ENCODE data around the gene DLX5. TPM values are rescaled to one million over a fixed set of nuclear protein-coding genes. Genes with fewer than 3 reads are reported as not detected.

DLX5 gene
- total and polyA plus RNA-seq, 2 of the 4 experiments (the other 2 are of a cell fraction), result not detected

DNA sequence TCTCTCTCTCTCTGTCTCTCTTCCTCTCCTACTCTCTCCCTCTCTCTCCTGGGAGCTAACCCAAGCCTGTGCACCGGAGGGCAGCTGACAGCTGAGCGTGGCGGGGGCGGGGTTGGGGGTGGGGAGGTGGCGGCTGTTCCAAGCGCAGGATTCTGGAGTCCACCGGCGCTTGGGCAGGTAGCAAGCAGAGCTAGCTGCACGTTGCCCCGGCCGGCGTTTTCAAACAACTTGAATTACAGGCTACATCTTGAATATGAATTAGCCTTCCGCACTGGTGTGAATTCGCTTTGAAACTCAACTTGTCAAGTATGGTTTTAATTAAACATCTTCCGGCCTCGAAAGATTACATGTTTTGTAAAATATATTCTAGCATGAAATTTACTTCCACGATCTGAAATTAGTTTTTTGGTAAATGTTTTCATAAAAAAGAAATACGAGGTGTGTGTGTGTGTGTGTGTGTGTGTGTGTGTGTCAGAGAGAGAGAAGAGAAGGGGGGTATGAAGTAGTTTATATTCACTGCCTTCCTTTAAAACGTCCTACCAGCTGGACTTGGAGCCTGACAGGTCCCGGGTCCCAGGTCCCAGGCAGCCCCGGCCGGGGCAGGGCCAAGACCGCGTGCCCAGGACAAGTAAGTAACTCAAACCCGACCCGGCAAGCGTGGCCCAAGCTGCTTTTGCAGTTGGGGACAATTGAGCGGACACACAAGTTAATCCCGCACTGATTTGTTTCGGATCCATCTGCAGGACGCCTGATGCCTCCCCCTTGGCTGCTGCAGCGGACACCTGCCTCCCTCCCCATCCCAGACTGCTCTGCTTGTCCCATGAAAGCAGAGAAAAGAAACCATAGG lies 28.3 kb downstream of the DLX5 start:
- CTCF ChIA-PET, result no interaction called here
- intact Hi-C loops (cut with micrococcal nuclease) (no loop called here), in situ Hi-C loops (cut with MboI; ENCODE audit: low sequenced_read_pairs) (no loop called here)

More for the DNA sequence above, 28.3 kb downstream of the DLX5 start:
- H4K5ac ChIP-seq (ENCODE audit: low read depth, low read length), result no peak overlapping the region
- no peak overlapping the region for H3K23ac ChIP-seq (ENCODE audit: low read depth, low read length)
- ATAC-seq (ENCODE audit: low read depth) (no peak), DNase-seq (no peak)
- no peak overlapping the region for H4K91ac ChIP-seq (ENCODE audit: insufficient read depth, low read depth, low read length)
- H2BK20ac ChIP-seq (ENCODE audit: low read depth, low read length), result no peak overlapping the region
- H3K36me3 ChIP-seq (ENCODE audit: control insufficient read depth, insufficient read depth, low read length), result no peaks in the 10 kb centered on the region
- H2AK9ac ChIP-seq (replicated peaks; ENCODE audit: low read depth, low read length, poor library complexity), result no peak overlapping the region
- no peak overlapping the region for H2AFZ ChIP-seq (replicated peaks; ENCODE audit: low read length, poor library complexity)
- no peak overlapping the region for H2BK15ac ChIP-seq (ENCODE audit: low read depth, low read length)
- H2AK5ac ChIP-seq (ENCODE audit: low read depth, low read length), result no peak overlapping the region
- no peak overlapping the region for H3K14ac ChIP-seq (replicated peaks; ENCODE audit: low read depth, low read length)
- TF ChIP-seq MAZ (IDR thresholded peaks at IDR 0.05; ENCODE audit: borderline replicate concordance, low read depth, low read length) (no peak), RAD21 (IDR thresholded peaks at IDR 0.05; ENCODE audit: low read length) (no peak), BHLHE40 (IDR thresholded peaks at IDR 0.05; ENCODE audit: low read depth, low read length) (no peak), MXI1 (IDR thresholded peaks at IDR 0.05; ENCODE audit: borderline replicate concordance, low read depth, low read length) (no peak), NFE2L2 (IDR thresholded peaks at IDR 0.05; ENCODE audit: low read depth, low read length) (no peak), POLR2A (IDR thresholded peaks at IDR 0.05; ENCODE audit: low read depth, low read length) (no peak), CTCF (conservative IDR thresholded peaks at IDR 0.05; ENCODE audit: low read depth, low read length) (no peak), USF2 (IDR thresholded peaks at IDR 0.05; ENCODE audit: low read depth, low read length) (no peak), RFX5 (IDR thresholded peaks at IDR 0.05; ENCODE audit: low read depth, low read length) (no peak), MAFK (IDR thresholded peaks at IDR 0.05; ENCODE audit: low read depth, low read length) (no peak), CHD1 (IDR thresholded peaks at IDR 0.05; ENCODE audit: low read depth, low read length) (no peak), CEBPB (IDR thresholded peaks at IDR 0.05; ENCODE audit: low read depth, low read length) (no peak), FOS (IDR thresholded peaks at IDR 0.05; ENCODE audit: low read depth, low read length) (no peak)
- TF ChIP-seq, protein P1, sequence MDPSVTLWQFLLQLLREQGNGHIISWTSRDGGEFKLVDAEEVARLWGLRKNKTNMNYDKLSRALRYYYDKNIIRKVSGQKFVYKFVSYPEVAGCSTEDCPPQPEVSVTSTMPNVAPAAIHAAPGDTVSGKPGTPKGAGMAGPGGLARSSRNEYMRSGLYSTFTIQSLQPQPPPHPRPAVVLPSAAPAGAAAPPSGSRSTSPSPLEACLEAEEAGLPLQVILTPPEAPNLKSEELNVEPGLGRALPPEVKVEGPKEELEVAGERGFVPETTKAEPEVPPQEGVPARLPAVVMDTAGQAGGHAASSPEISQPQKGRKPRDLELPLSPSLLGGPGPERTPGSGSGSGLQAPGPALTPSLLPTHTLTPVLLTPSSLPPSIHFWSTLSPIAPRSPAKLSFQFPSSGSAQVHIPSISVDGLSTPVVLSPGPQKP (IDR thresholded peaks at IDR 0.05; ENCODE audit: borderline replicate concordance, low read depth, low read length), result no peak
- peaks cover 11% of the 10 kb centered on the region for H3K9me3 ChIP-seq (ENCODE audit: control insufficient read depth, insufficient read depth, low read length)
- H3K79me1 ChIP-seq (ENCODE audit: low read depth in 1 of 2, low read length in 2 of 2), result no peaks in the 10 kb centered on the region
- no TSS peak for BruUV-seq (replicated peaks)
- no peak overlapping the region for H3K4me2 ChIP-seq (ENCODE audit: low read depth, low read length)
- POLR2A ChIA-PET (ENCODE audit: unreplicated experiment), result no interaction called here
- 0% methylated on average over 7 of the region's 32 CpGs; no CpG with 5 or more reads in 1 of the 2 experiments for WGBS, 2 experiments (ENCODE audit: extremely low coverage in 2 of 2, insufficient read length in 1 of 2)
- H2BK120ac ChIP-seq (ENCODE audit: low read depth, low read length), result no peak overlapping the region
- no peak overlapping the region for H3K56ac ChIP-seq (ENCODE audit: extremely low read depth, insufficient read depth, low read length)
- no peak overlapping the region for H3K18ac ChIP-seq (ENCODE audit: low read depth, low read length)
- no peak overlapping the region for H3K9ac ChIP-seq (ENCODE audit: low read depth, low read length)
- H3K27ac ChIP-seq (ENCODE audit: insufficient read depth, low read length), result no peak overlapping the region
- H3K27me3 ChIP-seq (ENCODE audit: control insufficient read depth, insufficient read depth, low read length), result peaks cover 71% of the 10 kb centered on the region
- H3K4me3 ChIP-seq (ENCODE audit: insufficient read depth, low read depth, low read length), result no peak overlapping the region
- H3K4ac ChIP-seq (ENCODE audit: low read depth, low read length), result no peak overlapping the region
- H3K4me1 ChIP-seq (ENCODE audit: control insufficient read depth, insufficient read depth, low read length), result no peaks in the 10 kb centered on the region
- no peaks in the 10 kb centered on the region for H3K9me1 ChIP-seq (ENCODE audit: insufficient read depth, low read length)
- no peak overlapping the region for H4K8ac ChIP-seq (ENCODE audit: low read depth in 2 of 2, low read length in 2 of 2)
- dilution Hi-C loops (cut with HindIII; ENCODE audit: low sequenced_read_pairs, unreplicated experiment), result no loop called here
- no peak overlapping the region for H2BK5ac ChIP-seq (ENCODE audit: low read depth, low read length, poor library complexity, severe bottlenecking)
- H4K20me1 ChIP-seq (ENCODE audit: insufficient read depth, low read length), result no peaks in the 10 kb centered on the region

All from IMR-90 (cell line).